Skin epidermis (tissue), 12 donors: ENCODE results near the gene MRC2.
"Not testable (repeated sequence)": the region's sequence is repeated elsewhere in the genome, so short reads cannot be mapped to it uniquely, and the experiment has no call there.

ENCODE experiments used
- H3K27ac ChIP-seq, 21 experiments: fragments of 200-600 bp; sonication (generic) in 11 of 21; one replicate each; pipeline ENCODE4 v1.5.0; 2020; ENCODE audit warnings: mild to moderate bottlenecking in 3 of 21, inconsistent platforms in 2 of 21, moderate library complexity in 2 of 21
- H3K4me3 ChIP-seq, 7 experiments: fragments of 200-600 bp; sonication (generic) in 2 of 7; one replicate each; pipeline ENCODE4 v1.5.0; 2020; ENCODE audit warnings: inconsistent platforms in 2 of 7, mild to moderate bottlenecking in 2 of 7, moderate library complexity in 1 of 7

Gene MRC2

DNA sequence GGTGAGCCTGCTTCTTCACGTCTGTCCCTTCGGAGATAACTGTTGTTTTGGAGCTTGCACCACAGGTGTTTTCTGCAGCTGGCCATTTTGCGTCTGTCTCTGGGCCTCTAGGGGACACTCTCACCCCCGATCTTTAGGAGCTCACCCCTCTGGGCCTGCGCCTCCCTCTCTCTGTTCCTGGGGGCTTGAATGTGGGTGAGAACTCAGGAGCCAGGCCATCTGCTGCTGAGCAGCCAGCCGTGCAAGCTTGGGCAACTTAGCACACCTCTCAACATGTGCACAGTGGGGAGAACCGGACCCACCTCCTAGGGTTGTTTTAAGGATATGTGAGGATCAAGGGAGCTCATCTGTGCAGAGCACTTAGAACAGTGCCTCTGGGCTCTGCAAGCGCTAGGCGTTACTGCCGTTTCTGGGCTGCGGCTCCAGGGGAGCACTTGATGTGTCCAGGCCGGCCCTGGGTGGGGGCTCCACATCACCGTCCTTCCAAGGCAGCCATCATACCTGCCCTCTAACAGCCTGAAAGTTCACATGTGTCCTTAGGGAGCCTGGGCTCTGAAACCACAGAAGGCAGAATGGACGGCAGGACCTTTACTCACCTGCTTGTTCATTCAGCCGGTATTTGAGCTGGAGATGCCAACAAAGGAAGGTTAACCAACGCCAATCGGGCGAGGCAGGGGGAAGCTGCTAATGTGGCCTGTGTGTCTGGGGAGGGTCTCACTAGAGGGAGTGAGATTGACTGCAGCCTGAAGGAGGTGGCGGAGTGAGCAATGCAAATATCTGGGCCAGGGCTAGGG is 66.3 kb downstream of the MRC2 start:
- peak overlapping the region in 9 of 21 experiments; percentile 10 to 43 (median 23) for H3K27ac ChIP-seq
- H3K4me3 ChIP-seq = no peak overlapping the region

DNA sequence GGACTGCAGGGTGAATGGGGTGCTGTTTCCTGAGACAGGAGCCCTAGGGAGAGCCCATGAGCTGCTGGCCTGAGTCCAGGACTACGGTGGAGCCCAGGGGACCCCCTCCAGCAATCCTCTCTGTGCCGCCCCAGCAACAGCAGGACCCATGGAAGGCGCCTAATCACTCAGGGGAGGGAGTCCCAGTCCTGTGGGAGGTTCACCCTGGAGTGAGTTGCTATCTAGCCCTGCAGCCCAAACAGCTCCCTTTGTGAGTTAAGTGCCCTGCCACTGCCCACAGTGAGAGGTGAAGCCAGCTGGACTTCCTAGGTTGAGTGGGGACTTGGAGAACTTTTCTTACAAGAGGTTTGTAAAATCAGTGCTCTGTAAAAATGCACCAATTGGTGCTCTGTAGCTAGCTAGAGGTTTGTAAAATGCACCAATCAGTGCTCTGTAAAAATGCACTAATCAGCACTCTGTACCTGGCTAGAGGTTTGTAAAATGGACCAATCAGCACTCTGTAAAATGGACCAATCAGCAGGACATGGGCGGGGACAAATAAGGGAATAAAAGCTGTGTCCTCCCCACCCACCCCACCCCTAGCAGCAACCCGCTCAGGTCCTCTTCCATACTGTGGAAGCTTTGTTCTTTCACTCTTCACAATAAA is 67.7 kb downstream of the MRC2 start:
- peak overlapping the region in 5 of 21 experiments; percentile 28 to 59 (median 42) for H3K27ac ChIP-seq
- H3K4me3 ChIP-seq = not testable (repeated sequence)

DNA sequence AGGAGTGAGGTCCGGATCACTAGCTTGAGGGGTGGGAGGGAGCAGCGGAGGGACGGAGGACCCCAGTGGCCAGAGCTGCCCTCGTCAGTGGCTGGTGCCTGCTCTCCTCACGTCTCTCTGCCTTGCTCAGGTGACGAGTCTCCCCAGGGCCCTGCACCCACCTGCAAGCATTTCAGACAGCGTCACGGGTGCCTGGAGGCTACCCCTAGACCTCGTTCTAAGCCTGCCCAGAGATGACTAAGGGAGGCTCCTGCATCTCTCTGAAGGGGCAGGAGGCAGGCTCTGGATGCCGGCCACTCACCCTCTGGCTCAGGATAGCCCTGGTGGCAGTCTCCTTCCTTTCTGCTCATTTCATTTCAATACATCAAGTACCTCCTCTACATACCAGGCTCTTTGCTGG is 68.8 kb downstream of the MRC2 start:
- no peak overlapping the region for H3K27ac ChIP-seq
- no peak overlapping the region for H3K4me3 ChIP-seq

DNA sequence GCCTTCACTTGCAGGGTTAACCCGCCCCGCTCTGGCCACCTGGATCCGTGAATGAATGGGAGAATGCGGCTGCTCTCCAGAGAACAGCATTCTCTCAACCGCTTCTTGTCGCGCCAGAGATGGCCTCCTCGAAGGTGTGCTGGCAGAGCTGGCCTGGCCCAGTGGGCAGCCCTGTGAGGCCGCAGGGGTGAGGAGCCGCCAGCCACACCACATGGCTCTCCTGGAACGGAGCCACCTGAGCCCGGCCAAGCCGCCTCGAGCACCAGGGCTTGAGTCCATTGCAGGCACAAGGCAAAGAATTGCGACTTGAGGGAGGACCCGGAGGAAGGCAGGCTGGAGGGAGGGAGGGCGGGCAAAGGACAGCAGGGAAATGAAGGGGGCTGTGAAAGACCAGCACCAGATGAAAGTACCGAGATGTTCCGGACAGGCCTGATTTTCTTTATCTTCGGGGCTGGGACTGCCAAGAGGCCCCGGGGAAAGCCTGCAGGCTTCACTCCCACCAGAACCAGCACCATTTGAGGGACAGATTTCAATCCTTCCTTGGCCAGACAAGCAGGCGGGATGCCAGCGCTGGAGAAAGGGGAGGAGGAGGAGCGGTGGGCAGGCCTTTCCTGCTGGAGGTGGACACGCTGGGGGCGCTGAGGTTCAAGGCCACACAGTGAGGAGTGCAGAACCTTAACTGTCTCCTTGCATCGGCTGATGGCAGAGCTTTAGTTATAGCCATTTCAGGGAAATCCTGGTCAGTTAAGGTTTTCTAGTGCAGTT is 69.4 kb downstream of the MRC2 start:
- no peak overlapping the region for H3K27ac ChIP-seq
- no peak overlapping the region for H3K4me3 ChIP-seq

DNA sequence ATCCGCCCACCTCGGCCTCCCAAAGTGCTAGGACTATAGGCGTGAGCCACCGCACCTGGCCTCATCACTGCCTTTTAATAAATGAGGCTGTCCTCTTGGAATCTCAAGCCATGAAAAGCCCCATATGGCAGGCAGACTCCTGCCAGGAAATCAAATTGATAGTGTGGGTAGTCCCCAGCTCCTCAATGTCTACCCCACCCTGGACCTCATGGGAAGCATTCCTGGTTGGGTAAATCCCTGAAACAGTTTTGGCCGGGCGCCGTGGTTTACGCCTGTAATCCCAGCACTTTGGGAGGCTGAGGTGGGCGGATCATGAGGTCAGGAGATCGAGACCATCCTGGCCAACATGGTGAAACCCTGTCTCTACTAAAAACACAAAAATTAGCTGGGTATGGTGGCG is 71.0 kb downstream of the MRC2 start:
- H3K4me3 ChIP-seq, H3K27ac ChIP-seq: not testable (repeated sequence)

DNA sequence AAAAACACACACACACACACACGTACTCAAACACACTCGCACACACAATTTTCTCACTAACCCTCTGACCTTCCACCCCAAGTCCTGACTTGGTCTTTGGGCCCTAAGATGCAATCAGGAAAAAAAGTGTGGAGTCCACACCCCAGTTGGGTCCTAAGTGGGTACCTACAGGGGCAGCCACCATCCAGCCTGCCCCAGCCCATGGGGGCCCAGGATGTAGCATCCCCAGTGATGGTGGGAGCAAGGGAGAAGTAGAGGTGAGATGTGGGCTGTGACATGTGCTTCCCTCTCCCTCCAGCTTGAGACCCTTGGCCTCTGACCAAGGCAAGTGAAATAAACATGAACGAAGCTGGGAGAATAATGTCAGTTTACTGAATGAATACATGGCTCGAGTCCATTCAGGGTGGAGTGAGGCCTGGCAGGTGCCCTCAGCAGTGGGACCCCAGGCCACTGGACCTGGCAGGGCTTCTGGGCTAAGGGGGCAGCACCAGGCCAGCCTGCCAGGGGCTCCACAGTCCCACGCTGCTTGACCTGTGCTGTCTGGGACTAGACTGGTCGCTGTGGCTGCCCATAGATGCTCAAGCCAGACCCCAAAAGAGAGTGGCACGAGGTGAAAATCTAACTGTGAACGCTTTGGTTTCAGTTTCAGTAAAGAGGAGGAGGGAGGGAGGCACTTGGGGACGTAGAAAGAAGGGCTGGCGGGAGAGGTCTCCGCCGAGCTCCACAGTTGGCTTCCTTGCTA is 73.7 kb downstream of the MRC2 start:
- Histone ChIP-seq H3K27ac (no peak overlapping the region), H3K4me3 (no peak overlapping the region)

DNA sequence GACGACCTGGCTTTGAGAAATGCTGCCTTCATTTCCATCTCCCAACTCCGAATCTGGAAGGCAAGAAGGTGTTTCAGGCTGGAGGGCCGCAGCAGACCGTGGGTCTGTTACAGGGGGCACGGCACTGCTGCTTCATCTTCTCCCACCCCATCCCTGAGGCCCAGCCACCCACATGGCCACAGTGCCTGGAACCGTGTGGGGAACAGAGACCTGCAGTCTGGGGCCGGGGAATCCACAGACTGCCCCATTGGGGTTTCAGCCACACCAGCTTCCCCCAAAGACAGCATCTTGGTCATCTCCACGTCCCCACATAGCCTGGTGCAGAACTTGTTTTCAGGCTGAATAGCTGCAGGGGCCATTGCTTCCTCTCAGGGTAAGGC is 74.2 kb downstream of the MRC2 start:
- Histone ChIP-seq H3K27ac (no peak overlapping the region), H3K4me3 (no peak overlapping the region)

DNA sequence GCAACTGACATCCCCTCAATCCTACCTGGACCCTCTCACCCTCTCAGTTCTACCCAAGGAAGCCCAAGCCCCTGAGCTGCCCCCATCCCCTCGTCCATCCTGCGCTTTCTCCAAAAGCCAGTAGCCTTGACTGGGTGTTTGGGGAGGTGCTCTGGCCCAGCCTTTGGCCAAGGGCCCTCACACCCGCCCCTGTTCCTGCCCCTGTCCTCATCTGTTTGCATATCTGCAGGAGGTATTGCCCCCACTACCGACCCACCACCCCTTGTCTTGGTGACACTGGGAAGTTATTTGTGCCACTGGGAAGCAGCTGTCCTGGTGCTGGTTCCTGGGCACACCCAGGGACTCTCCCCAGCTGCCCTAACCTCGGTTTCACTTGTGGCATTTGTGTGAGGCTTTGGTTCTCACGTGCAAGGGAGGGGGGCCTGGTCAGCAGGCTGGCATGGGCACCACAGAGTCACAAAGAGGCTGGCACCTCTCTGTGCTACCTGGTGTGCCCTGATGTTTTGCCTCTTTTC is 75.3 kb downstream of the MRC2 start:
- no peak overlapping the region for H3K4me3 ChIP-seq

DNA sequence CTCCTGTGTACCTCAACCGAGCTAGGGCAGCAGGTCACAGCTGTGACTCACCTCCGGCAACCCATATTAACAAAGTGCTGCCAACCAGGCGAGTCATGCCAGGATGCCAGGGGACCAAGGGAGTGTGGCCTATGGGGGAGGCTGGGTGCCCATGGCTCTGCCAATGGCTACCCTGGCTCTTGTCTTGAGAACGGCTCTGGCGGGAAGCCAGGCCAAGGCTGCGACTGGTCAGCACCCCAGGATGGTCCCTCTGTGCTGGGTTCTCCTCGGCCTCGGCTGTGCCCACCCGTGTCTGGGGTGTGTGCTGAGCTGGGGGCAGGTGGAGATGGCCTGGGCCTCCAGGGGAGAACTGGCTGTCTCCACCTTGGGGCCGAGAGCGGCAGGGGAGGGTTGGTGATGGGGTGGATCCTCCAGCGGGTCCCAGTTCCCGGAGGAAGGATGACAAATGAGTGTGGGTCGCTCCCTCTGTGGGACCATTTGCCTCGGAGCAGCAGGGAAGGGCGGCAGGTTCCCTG is 75.8 kb downstream of the MRC2 start:
- H3K4me3 ChIP-seq = peak overlapping the region; percentile 53 to 80 (median 69)
- peak overlapping the region in 17 of 21 experiments; percentile 84 to 98 (median 91) for H3K27ac ChIP-seq

More for the DNA sequence above, 75.3 kb downstream of the MRC2 start:
- H3K27ac ChIP-seq = no peak overlapping the region

DNA sequence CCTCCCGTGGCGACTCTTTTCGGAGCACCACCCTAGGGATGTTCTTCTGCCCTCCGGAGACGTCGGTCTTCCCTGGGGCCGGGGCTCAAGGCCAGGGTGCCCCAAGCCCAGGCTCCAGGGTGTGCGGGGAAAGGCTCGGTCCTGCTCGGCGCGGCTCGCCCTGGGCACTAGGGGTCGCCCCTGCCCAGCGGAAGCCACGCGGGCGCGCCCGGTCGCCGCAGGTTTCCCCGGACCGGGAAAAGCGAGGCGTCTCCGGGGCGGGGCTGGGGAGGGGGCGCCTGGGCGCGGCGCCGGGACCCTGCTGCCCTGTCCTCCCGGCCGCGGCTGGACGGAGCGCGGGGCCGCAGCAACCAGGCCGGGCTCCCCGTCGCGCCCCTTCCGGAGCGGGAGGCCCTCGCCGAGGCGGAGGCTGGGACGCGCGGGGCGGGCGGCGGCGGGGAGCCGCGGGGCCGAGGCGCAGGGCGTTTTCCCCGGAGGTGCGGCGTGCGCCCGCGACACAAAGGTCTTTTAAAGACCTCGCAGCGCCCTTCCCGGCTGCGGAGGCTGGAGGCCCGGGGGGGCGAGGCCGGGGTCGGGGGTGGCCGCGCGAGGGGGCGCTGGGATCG is 76.4 kb downstream of the MRC2 start:
- Histone ChIP-seq H3K27ac (peak overlapping the region; percentile 84 to 98 (median 91)), H3K4me3 (peak overlapping the region; percentile 53 to 80 (median 69))

DNA sequence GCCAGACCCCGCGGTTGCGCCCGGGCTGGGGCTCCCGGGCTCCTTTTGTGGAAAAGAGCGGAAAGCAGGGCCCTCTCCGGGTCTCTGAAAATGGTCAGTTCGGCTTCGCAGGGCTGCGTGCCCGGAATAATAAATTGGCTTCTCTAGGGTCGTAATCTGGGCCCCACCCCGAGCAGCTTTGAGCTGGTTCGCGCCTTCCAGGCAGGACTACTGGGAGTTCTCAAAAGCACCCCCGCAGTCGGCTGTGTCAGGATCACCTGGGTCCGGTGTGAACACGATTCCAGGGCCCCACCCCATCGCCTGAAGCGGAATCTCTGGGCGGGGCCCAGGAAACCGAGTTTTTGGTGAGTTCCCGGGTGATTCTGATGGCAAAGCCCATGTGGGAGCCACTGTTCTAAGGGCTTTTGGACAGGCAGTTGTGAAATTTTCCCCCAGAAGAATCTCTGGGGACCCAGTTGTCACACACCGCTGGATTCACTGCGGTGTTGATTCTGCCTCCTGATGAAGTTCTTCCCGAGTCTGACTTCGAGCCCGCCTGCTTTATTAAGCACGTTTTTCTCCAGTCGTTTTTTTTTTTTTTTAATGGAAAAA is 77.0 kb downstream of the MRC2 start:
- H3K27ac ChIP-seq = peak overlapping the region; percentile 84 to 98 (median 91)
- H3K4me3 ChIP-seq = peak overlapping the region; percentile 53 to 80 (median 69)

DNA sequence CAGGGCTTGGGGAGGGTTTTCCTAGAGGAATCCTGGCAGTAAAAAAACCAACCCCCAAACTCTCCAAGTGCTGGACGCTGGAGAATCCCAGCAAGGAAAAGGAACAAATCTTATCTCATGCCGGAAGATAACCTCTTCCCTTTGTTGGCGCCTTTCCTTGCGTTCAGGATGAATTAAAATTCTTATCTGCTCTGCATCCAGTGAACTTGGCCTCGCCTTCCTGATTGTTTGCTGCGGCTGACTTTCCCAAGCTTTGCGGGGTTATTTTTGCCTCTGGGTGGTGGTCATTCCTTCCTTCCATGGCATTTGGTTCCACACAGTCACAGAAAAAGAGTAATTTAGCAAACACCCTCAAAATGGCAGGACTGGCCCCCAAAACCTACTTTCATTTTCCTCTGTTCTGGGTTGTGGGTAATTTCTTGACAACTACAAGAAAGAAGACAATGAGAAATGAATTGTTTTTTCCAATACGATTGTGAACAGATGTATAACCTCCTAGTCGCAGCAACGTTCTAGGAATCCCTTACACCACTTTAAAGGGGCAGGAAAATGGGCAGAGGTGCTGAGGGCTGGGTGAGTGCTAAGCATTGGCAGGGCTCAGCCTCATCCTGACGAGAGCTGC is 77.8 kb downstream of the MRC2 start:
- H3K27ac ChIP-seq = peak overlapping the region in 20 of 21 experiments; percentile 32 to 98 (median 91)
- H3K4me3 ChIP-seq = peak overlapping the region; percentile 17 to 80 (median 62)

DNA sequence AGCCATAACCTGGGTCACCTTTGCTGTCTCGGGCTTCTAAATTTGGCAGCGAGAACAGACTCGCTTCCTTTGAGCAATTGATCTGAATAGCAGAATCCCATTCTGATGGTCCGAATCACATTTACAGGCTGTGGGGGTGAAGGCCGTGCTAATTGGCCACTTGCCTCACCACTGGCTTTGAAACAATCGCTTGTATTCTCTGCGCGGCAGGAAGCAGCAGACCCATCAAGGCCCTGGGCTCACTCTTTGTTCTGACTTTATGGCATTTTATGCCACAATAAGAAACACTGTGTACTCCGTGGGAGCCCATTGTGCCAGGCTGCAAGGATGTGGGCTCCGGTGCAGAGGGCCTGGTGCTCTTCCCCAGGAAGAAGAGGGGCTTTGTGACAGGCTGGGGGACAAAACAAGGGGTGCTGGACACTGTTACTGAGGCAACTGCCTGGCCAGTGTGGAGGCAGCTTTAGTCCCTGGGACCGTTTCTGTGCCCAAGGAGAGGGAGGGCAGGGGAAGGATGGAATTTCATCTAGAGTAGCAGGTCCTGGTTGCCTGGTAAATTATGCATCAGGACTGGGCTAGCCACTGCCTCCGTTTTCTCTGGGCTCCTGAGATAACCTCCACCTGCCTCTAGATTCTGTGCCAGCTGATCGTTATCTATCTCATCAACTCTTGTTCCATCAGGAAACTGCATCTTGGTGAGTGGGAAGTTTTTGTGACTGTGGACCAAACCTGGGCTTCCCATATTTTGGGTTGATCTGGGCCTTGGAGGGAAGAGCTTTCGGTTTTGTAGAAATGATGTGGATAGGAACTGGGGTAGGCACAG is 78.5 kb downstream of the MRC2 start:
- H3K4me3 ChIP-seq = peak overlapping the region in 2 of 7 experiments; percentile 1 to 62
- H3K27ac ChIP-seq = peak overlapping the region in 15 of 21 experiments; percentile 19 to 98 (median 90)

DNA sequence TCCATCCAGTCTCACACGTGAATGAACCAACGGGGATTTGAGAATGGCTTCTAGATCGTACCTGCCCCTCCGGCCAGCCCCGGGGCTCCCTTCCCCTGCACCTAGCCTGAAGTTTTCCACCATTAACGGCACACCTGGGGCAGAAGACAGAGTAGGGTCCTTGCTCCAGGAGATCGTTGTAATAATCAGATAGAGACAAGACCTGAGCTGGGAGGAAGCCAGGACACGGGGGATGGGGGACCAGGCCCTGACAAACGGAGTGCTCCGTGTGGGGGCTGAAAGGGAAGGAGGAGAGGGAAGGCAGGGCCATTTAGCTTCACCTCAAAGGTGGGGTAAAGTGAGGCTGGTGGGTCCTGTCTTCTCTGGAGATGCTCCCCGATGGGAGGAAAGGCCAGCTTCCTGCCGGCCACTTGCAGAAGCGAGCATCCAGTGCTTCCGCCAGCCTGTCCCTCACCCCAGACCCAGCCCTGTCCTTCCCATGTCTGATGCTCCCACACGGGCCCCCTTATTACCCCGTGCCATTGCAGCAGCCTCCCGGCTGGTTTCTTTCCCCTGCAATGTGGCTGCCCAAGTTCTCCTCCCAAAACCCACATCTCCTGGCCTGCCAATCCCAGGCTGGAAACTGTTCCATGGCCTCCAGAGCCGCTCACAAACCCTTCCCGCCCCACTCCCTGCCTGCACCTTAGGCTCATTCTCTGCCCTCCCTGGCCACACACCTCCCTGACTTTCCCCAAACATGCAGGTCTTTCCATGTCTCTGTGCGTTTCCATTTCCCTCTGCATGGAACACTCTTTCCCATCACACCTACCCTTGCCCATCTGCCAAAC is 79.3 kb downstream of the MRC2 start:
- H3K27ac ChIP-seq = peak overlapping the region in 1 of 21 experiments; percentile 19

DNA sequence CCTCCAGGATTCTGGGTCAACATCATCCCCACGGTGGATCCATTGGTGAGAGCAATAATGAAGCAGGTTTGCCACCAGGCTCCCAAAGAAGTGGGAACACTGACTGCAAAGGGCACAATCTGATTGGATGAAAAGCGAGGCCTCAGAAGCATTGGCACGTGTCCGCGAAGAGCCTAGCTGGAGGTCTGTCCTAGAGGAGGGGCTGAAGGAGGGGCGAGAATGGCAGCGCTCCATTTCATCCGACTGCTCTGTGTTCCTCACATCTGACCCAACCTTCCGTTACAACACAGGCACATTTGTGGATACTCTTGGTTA is 79.9 kb downstream of the MRC2 start:
- no peak overlapping the region for H3K27ac ChIP-seq

More for the DNA sequence above, 79.3 kb downstream of the MRC2 start:
- H3K4me3 ChIP-seq = no peak overlapping the region

DNA sequence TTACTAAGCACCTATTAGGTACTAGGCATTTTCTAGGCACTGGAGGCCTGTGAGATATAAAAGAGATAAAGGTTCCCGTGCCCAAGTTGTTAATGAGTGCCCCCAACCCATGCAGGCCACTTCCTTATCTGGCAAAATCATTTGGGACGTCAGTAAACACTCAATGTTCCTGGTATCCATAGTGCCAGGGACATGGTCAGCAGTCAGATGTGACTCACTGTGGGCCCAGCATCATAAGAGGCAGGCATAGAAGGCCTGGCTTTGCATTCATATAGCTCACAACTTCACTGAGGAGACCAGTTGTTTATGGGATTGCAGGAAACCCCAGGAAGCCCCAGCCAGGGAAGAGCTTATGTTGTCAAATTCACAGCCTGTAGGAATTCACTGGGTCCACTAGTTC is 81.1 kb downstream of the MRC2 start:
- H3K4me3 ChIP-seq = no peak overlapping the region
- H3K27ac ChIP-seq = no peak overlapping the region

More for the DNA sequence above, 79.9 kb downstream of the MRC2 start:
- H3K4me3 ChIP-seq = no peak overlapping the region
